Measurements from ENCODE around the gene POLR2C.
"Not testable (repeated sequence)": the region's sequence is repeated elsewhere in the genome, so short reads cannot be mapped to it uniquely, and the experiment has no call there.

POLR2C gene

GRCh38 chr16:57497121-57497520, 34.6 kb downstream of the POLR2C start:
- no peak for TF ChIP-seq CTCF (IDR thresholded peaks at IDR 0.05; ENCODE audit: low read depth, low read length)

GRCh38 chr16:57498031-57498430, 35.6 kb downstream of the POLR2C start:
- no peak overlapping the region for H3K4me3 ChIP-seq (ENCODE audit: low read depth, low read length)
- TF ChIP-seq CTCF (IDR thresholded peaks at IDR 0.05; ENCODE audit: low read depth, low read length) = no peak

More at GRCh38 chr16:57497121-57497520, 34.6 kb downstream of the POLR2C start:
- H3K4me3 ChIP-seq (ENCODE audit: low read depth, low read length) = no peak overlapping the region

- not testable (repeated sequence) for H3K4me3 ChIP-seq (ENCODE audit: low read depth, low read length)
Measured at GRCh38 chr16:57499941-57500340, 37.5 kb downstream of the POLR2C start.

- no peak for TF ChIP-seq CTCF (IDR thresholded peaks at IDR 0.05; ENCODE audit: low read depth, low read length)
- no peak overlapping the region for H3K4me3 ChIP-seq (ENCODE audit: low read depth, low read length)
Measured at GRCh38 chr16:57500578-57501111, 38.2 kb downstream of the POLR2C start.

- no peak for TF ChIP-seq CTCF (IDR thresholded peaks at IDR 0.05; ENCODE audit: low read depth, low read length)
- H3K4me3 ChIP-seq (ENCODE audit: low read depth, low read length) = no peak overlapping the region
Measured at GRCh38 chr16:57501492-57501891, 39.0 kb downstream of the POLR2C start.

GRCh38 chr16:57502048-57502775, 39.7 kb downstream of the POLR2C start:
- TF ChIP-seq CTCF (IDR thresholded peaks at IDR 0.05; ENCODE audit: low read depth, low read length) = no peak
- H3K4me3 ChIP-seq (ENCODE audit: low read depth, low read length) = no peak overlapping the region

- no peak overlapping the region for H3K4me3 ChIP-seq (ENCODE audit: low read depth, low read length)
- no peak for TF ChIP-seq CTCF (IDR thresholded peaks at IDR 0.05; ENCODE audit: low read depth, low read length)
Measured at GRCh38 chr16:57503366-57503765, 40.9 kb downstream of the POLR2C start.

DNA sequence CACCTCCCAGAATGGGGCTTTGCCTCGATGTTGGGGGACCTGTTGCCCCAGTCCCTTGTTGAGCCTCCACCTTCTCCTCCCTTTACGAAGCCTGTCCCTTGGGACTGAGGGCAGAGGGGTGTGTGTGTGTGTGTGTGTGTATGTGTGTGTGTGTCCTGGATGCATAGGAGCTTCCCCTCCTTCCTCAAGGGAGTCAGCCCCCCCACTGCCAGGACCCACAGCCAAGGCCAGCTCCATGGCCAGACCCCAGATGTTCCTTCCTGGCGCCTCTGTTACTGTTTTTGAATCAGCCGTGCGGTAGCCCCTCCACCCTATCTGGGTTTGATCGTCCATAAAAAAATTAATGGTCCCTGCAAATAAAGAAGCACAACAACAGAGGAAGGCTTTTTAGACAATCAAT, 41.5 kb downstream of the POLR2C start:
- TF ChIP-seq CTCF (IDR thresholded peaks at IDR 0.05; ENCODE audit: low read depth, low read length) = no peak
- H3K4me3 ChIP-seq (ENCODE audit: low read depth, low read length) = no peak overlapping the region

Measured in WI38 (cell line).